ENCODE data around the gene ADAMTS3.

The ADAMTS3 gene

DNA sequence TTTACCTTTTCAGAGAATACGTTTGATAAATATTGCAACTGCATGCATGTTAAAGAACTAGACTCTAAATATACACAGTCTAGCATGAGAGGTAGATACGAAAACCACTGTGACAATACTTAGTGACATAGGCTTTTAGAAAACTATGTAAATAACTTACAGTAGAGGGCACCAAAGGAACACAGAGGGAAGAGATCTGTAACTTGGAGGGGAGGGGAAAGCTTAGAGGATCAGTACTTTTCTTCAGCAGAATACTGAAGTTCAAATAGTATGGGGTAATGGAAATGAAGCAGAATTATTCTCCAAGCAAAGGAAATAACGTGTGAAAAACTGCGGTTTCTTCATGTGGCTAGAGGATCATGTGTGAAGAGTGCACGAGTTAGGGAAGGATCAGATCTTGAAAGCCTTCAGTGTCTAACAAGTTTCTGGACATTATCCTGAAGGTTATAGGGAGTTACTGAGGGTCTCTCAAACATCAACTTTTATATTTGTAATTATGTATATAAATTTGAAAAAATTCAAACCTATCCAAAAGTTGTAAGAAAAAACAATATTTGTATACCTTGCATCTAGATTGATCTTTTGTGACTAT, 273.0 kb downstream of the ADAMTS3 start:
- DNase-seq (ENCODE audit: low read depth in 2 of 2), result no peak

DNA sequence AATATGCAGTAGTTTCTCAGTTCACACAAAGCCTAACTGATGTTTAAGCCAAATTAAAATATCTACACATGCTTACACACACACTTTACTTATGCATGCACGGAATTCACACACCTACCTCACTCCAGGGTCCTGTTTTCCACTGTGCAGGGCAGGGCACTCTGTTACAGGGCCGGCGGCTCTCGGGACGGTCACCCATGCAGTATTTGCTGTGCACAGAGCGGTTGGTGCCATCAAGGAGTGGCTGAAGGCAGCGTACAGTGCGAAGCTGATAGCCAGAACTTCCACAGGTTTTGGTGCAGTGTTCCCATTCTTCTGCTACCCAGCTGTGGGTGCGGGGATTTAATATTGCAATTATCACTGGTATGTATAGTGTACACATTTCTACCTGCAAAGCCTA, 278.3 kb downstream of the ADAMTS3 start:
- no peak for DNase-seq (ENCODE audit: low read depth in 2 of 2)

DNA sequence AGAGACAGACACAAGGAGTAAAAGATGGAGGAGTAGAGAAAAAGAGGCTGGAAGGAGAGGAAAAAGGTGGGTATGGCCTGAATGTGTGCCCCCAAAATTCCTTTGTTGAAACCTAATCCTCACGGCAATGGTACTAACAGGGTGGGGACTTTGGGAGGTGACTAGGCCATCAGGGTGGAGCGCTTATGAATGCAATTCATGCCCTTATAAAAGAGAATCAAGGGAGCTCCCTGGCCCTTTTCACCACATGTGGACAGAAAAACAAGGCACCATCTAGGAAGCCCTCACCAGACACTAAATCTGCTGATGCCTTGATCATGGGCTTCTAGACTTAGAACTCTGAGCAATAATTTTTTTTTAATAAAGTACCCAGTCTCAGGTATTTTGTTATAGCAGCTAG, 282.1 kb downstream of the ADAMTS3 start:
- no peak for DNase-seq (ENCODE audit: low read depth in 2 of 2)

DNA sequence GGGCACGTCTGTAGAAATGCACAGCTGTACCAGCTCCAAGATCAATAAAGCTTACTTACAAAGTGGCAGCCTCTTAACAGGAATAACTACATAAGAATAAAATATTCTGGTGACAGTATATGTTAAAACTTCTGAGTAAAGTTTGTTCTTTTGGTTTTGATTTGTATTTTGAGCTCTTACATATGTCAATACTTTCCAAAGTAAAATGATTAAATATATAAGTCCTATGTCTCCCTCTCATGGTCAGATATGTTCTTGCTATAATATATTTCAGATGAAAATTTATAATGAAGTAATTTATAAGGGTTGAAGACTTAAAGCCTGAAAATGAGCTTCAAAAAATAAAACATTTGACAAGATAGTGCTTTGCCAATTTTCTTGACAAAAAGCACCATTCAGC, 282.8 kb downstream of the ADAMTS3 start:
- no peak for DNase-seq (ENCODE audit: low read depth in 2 of 2)

DNA sequence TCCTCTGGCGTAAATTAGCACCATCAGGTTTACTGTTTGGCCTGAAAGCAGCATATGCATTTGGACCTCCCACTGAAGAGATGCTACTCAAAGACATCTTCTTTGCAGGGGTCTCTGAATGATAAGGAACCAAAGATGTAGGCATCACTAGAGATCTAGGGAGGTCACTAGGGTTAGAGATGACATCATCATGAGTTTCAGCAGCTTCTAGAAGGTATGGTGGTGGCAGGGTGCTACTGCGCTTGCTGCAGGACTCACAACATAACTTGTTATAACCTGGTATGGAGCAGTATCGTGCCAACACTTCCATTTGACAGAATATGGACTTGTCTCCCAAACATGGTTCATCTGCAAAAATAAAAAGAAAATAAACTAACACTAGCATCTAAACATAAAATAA, 285.7 kb downstream of the ADAMTS3 start:
- no peak for DNase-seq (ENCODE audit: low read depth in 2 of 2)

DNA sequence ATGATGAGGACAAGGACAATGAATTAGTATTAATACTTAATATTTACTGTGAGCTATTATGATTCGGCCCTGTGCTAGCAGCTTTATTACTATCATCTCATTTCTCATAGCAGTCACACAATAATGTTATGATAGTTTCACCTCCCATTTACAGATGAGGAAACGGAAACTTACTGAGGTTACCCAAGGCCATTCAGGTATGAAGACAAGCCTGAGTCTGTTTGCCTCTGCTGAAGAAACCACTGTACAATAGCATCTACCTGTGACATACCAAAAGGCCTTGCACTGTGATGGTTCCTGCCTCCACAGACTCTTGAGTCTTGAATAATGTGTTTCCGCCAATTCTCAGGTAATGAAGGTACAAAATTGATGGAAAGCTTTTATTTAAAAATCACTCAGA, 288.8 kb downstream of the ADAMTS3 start:
- DNase-seq (ENCODE audit: low read depth in 2 of 2), result no peak

DNA sequence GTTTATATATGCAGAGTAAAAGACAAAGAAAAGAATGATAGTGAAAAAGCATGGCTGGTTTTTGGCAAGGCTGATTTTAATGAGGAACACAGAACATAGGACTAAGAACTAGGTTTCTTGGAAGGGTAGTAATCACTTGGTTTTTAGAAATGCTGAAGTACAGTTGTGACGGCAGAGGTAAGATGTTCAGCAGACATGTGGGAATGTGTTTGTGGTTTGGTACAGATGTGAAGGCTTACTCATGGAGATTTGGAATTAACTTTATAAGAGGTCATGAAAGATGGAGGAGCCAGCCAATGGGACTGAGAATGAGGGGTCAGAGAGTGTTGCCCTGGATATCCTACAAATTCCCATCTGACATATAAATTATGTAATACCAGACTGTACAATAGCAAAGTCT, 293.6 kb downstream of the ADAMTS3 start:
- no peak for DNase-seq (ENCODE audit: low read depth in 2 of 2)

DNA sequence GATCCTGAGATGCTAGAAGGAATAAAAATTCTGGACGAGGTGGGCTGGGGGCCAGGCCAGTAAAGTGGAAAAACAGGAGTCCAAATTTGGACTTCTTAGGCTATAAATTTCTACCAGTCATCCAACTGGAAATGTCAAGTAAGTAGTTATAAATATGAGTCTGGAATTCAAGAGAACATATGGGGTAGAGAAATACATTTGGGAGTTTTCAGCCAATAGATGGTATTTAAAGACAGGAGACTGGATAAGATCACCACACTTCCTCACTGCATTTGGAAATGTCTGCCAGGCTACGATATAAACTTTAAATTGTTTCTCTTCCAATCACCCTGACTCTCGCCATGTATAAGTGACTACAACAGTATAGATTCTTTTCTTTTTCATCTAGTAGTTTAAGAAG, 294.8 kb downstream of the ADAMTS3 start:
- no peak for DNase-seq (ENCODE audit: low read depth in 2 of 2)

DNA sequence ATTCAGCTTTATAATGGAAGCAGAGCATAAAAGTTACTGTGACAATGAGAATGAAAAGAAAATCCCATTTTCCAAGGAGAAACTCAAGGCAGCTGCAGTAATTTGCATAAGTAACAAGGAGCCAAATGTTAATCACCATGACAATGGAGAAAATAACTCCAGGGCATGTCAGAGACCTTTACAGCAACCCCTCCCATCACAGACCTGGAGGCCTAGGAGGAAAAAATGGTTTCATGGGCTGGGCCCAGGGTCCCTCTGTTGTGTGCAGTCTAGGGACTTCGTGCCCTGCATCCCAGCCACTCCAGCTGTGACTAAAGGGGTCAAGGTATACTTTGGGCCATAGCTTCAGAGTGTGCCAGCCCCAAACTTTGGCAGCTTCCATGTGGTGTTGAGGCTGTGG, 313.8 kb downstream of the ADAMTS3 start:
- DNase-seq (ENCODE audit: low read depth in 2 of 2), result no peak

DNA sequence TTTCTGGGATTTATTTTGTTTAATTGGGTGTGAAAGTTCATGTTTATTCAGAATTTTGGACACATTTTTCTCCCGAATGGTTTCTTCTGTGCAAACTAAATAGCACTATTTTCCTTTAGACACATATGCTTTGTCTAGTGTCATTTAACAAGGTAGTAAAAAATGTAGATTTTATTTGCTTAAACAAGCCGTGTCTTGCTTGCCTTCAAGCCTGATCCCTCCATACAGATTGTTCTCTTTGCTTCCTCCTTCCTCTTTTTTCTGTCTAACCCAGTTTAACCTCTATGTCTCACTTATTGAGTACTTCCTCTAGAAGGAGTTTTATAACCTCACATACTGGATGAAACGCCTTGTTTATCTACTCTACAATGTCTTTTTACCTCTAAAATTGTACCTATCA, 325.4 kb downstream of the ADAMTS3 start:
- no peak for DNase-seq (ENCODE audit: low read depth in 2 of 2)

DNA sequence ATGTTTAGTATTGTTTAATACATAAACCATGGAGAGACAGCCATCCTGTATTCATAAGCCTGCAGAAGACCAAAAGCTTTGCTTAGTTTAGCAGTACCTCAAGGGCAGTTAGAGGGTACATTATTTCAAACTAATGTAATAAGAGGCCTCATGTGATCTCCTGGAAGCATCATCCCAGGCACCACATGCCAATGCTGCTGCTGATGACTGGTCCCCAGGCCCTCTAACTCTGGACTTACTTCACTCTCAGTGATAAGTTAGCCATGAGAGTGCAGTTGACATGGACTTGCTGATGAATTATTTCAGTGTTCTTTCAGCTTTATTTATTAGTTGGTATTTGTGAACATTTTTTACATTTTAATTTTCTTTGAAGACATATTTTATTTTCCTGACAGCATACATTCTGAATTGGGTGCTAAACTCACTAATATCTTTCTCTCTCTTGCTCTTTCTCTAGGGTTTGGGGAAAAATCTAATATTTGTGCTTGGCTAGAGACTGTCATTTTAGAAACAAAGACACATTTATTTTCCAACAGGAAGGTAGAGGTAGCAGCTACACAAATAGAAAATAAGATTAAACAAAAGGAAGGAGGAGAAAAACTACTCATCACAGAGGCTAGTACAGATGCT, 329.4 kb downstream of the ADAMTS3 start:
- DNase-seq (ENCODE audit: low read depth in 2 of 2), result no peak
